NCI-H2029 (cell line): ENCODE results near the gene LEMD1.
"Not testable (repeated sequence)": the region's sequence is repeated elsewhere in the genome, so short reads cannot be mapped to it uniquely, and the experiment has no call there.

Source experiments
- DNase-seq: peaks from one replicate; lab custom pipeline; 2025; lab: John Stamatoyannopoulos, UW

LEMD1 gene

GRCh38 chr1:205379056-205379455, 42.8 kb downstream of the LEMD1 start:
- no peak for DNase-seq

GRCh38 chr1:205377355-205377754, 44.5 kb downstream of the LEMD1 start:
- no peak for DNase-seq

- no peak for DNase-seq
These were observed 45.1 kb downstream of the LEMD1 start for GRCh38 chr1:205376739-205377138.

GRCh38 chr1:205375835-205376545, 45.9 kb downstream of the LEMD1 start:
- peak; percentile 53 for DNase-seq

GRCh38 chr1:205374210-205375078, 47.4 kb downstream of the LEMD1 start:
- DNase-seq = peak; percentile 41

GRCh38 chr1:205373798-205374175, 48.1 kb downstream of the LEMD1 start:
- peak; percentile 41 for DNase-seq

GRCh38 chr1:205373022-205373797, 48.6 kb downstream of the LEMD1 start:
- DNase-seq = no peak

- no peak for DNase-seq
These were observed 49.8 kb downstream of the LEMD1 start for GRCh38 chr1:205371871-205372660.

GRCh38 chr1:205370780-205371179, 51.1 kb downstream of the LEMD1 start:
- peak; percentile 65 for DNase-seq

GRCh38 chr1:205369701-205370123, 52.1 kb downstream of the LEMD1 start:
- peak; percentile 44 for DNase-seq

- no peak for DNase-seq
These were observed 53.4 kb downstream of the LEMD1 start for GRCh38 chr1:205368478-205368877.

- DNase-seq = peak; percentile 82
These were observed 55.9 kb downstream of the LEMD1 start for GRCh38 chr1:205365945-205366463.

GRCh38 chr1:205365086-205365485, 56.8 kb downstream of the LEMD1 start:
- not testable (repeated sequence) for DNase-seq

GRCh38 chr1:205360891-205361290, 61.0 kb downstream of the LEMD1 start:
- no peak for DNase-seq

- DNase-seq = peak; percentile 18
These were observed 61.9 kb downstream of the LEMD1 start for GRCh38 chr1:205359771-205360565.

- no peak for DNase-seq
These were observed 63.3 kb downstream of the LEMD1 start for GRCh38 chr1:205358579-205358978.

GRCh38 chr1:205357567-205357966, 64.3 kb downstream of the LEMD1 start:
- no peak for DNase-seq

GRCh38 chr1:205356440-205357139, 65.3 kb downstream of the LEMD1 start, which contains the start of gene KLHDC8A:
Gene KLHDC8A (minus strand): TSS chr1:205356922. CDS start chr1:205343604, 13,318 bp downstream.
- no peak for DNase-seq

- DNase-seq = peak; percentile 80
These were observed 66.8 kb downstream of the LEMD1 start for GRCh38 chr1:205355075-205355453.
